Neural cell (in vitro differentiated cells): Measurements from ENCODE around the gene BCKDHB.

ENCODE experiments used
- CTCF ChIP-seq: fragments of 450-650 bp; IDR thresholded peaks from 2 replicates; pipeline ENCODE4 v1.5.1; 2014; ENCODE audit warnings: antibody characterized with exemption, mild to moderate bottlenecking, moderate library complexity; ENCODE audit not compliant: poor library complexity, severe bottlenecking
- EP300 ChIP-seq: fragments of 450-650 bp; conservative IDR thresholded peaks from 2 replicates; pipeline ENCODE4 v1.6.1; 2014; ENCODE audit warnings: antibody characterized with exemption, mild to moderate bottlenecking, moderate library complexity; ENCODE audit not compliant: poor library complexity, severe bottlenecking
- EZH2 ChIP-seq: fragments of 200-600, 300-800 bp; shearing (Covaris generic), sonication (generic); IDR thresholded peaks from 2 replicates; pipeline ENCODE4 v1.6.1; 2014; ENCODE audit warnings: antibody characterized with exemption, low read length, borderline replicate concordance, mild to moderate bottlenecking; ENCODE audit not compliant: insufficient read depth, poor library complexity, severe bottlenecking
- POLR2AphosphoS5 ChIP-seq: IDR thresholded peaks from 2 replicates; pipeline ENCODE4 v1.6.1; 2012
- REST ChIP-seq: IDR thresholded peaks from 2 replicates; pipeline ENCODE4 v1.6.1; 2012; ENCODE audit warnings: borderline replicate concordance
- SMC3 ChIP-seq: fragments of 450-650 bp; conservative IDR thresholded peaks from 2 replicates; pipeline ENCODE4 v1.6.1; 2014; ENCODE audit warnings: antibody characterized with exemption, mild to moderate bottlenecking, moderate library complexity; ENCODE audit not compliant: poor library complexity

GRCh38 chr6:80095600-80095999 lies 10.9 kb upstream of the BCKDHB start:
- TF ChIP-seq REST (no peak), CTCF (no peak), EZH2 (no peak), SMC3 (no peak), POLR2AphosphoS5 (no peak), EP300 (no peak)
